SU-DHL-6 (cell line): Measurements from ENCODE around the gene CPNE4.

Experiments
- H2AFZ ChIP-seq: fragments of 200-600 bp; sonication (generic); 2 replicates; pipeline ENCODE4 v1.6.1; 2014; ENCODE audit warnings: low read depth, mild to moderate bottlenecking, moderate library complexity, mixed read lengths, antibody characterized with exemption, low read length; ENCODE audit not compliant: severe bottlenecking
- H3F3A ChIP-seq: fragments of 200-600 bp; shearing (Covaris generic); 2 replicates; pipeline ENCODE4 v1.6.0; 2016; ENCODE audit warnings: antibody characterized with exemption, mild to moderate bottlenecking; ENCODE audit not compliant: insufficient read depth
- H3K27ac ChIP-seq: fragments of 200-600 bp; sonication (generic); 2 replicates; pipeline ENCODE4 v1.5.1; 2016; ENCODE audit warnings: low read depth, mild to moderate bottlenecking, low read length, moderate library complexity, mixed read lengths
- H3K27me3 ChIP-seq: fragments of 200-600 bp; sonication (generic), shearing (Covaris generic); 2 replicates; pipeline ENCODE4 v1.6.0; 2014; ENCODE audit warnings: mild to moderate bottlenecking, low read length
- H3K36me3 ChIP-seq: fragments of 200-600 bp; sonication (generic); 2 replicates; pipeline ENCODE4 v1.6.1; 2014; ENCODE audit warnings: mild to moderate bottlenecking, low read length, mixed read lengths
- H3K4me2 ChIP-seq: fragments of 300-600, 200-600 bp; shearing (Covaris generic), sonication (generic); 2 replicates; pipeline ENCODE4 v1.6.0; 2014; ENCODE audit warnings: low read length, low read depth, mild to moderate bottlenecking; ENCODE audit not compliant: poor library complexity, severe bottlenecking
- H3K4me3 ChIP-seq: fragments of 200-600 bp; sonication (generic); 2 replicates; pipeline ENCODE4 v1.5.1; 2014; ENCODE audit warnings: antibody characterized with exemption, low read length, mild to moderate bottlenecking, mixed read lengths; ENCODE audit not compliant: insufficient read depth, poor library complexity, severe bottlenecking
- H3K79me2 ChIP-seq: fragments of 200-600 bp; sonication (generic); 2 replicates; pipeline ENCODE4 v1.6.1; 2014; ENCODE audit warnings: mild to moderate bottlenecking, low read length, moderate library complexity; ENCODE audit not compliant: insufficient read depth
- H3K9ac ChIP-seq: fragments of 200-600 bp; sonication (generic); 2 replicates; pipeline ENCODE4 v1.7.0; 2014; ENCODE audit warnings: mild to moderate bottlenecking, low read length
- H3K9me2 ChIP-seq: fragments of 200-600 bp; sonication (generic); replicated peaks from 2 replicates; pipeline ENCODE4 v1.6.1; 2014; ENCODE audit warnings: low read length; ENCODE audit not compliant: insufficient read depth
- H3K9me3 ChIP-seq: fragments of 200-600 bp; sonication (generic); 2 replicates; pipeline ENCODE4 v1.6.1; 2014; ENCODE audit warnings: low read length, mixed read lengths; ENCODE audit not compliant: insufficient read depth
- H4K20me1 ChIP-seq: fragments of 200-600 bp; sonication (generic); 2 replicates; pipeline ENCODE4 v1.6.1; 2014; ENCODE audit warnings: low read depth, mild to moderate bottlenecking, antibody characterized with exemption, low read length, moderate library complexity, mixed read lengths
- EZH2phosphoT487 ChIP-seq: fragments of 200-600 bp; sonication (generic), shearing (Covaris generic); conservative IDR thresholded peaks from 2 replicates; pipeline ENCODE4 v1.6.1; 2018; ENCODE audit warnings: mild to moderate bottlenecking, antibody characterized with exemption, low read length, moderate library complexity, mixed read lengths
- TF ChIP-seq, protein P1 (sequence below): fragments of 200-600 bp; sonication (generic); IDR thresholded peaks from one replicate; pipeline ENCODE4 v1.5.1; 2017; ENCODE audit warnings: antibody characterized with exemption, mild to moderate bottlenecking, low read length, moderate library complexity; ENCODE audit not compliant: insufficient read depth, poor library complexity, severe bottlenecking

Gene CPNE4

DNA sequence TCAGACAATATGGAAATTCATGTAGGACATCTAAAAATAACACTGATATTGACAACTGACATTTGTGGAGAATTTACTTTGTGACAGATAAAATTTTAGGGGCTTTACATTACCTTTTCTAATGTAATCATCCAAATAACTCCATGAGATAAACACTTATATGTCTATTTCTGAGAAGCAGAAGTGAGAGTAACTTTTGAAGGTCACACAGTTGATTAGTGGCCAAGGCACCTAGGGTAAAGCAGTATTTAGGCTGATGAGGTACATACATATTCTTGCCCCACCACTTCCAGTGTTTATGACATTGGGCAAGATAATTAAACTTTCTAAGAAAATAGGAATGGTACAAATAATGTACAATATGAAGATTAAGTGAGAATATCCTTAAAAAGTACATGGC, 248.4 kb downstream of the CPNE4 start:
- Histone ChIP-seq H3F3A (no peaks in the 10 kb centered on the region), H3K9me2 (no peaks in the 10 kb centered on the region)

DNA sequence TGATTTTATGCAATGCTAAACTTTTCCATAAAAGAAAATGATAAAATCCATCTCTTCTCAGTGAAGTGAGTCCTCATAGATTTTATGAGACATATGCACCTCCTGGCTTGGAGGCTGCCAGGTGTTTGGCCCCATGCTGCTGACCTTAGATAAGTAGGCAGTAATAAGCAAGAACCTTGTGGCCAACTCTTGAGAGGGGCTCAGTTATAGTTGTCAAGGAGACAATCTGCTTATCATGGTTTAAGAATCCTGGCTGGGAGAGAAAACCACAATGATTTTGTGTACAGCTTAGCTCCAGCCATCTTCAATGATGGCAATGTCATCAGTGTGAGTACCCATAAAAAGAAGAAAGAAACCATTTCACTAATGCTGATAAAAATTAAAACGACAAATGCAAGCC, 252.1 kb downstream of the CPNE4 start:
- H3F3A ChIP-seq: no peaks in the 10 kb centered on the region
- no peak overlapping the region for H2AFZ ChIP-seq
- H3K79me2 ChIP-seq: no peaks in the 10 kb centered on the region
- H3K27ac ChIP-seq: no peak overlapping the region
- no peaks in the 10 kb centered on the region for H3K27me3 ChIP-seq
- H3K4me2 ChIP-seq: no peak overlapping the region
- H3K9me2 ChIP-seq: no peaks in the 10 kb centered on the region
- no peaks in the 10 kb centered on the region for H4K20me1 ChIP-seq
- no peaks in the 10 kb centered on the region for H3K36me3 ChIP-seq
- TF ChIP-seq EZH2phosphoT487: no peak
- TF ChIP-seq, protein P1, sequence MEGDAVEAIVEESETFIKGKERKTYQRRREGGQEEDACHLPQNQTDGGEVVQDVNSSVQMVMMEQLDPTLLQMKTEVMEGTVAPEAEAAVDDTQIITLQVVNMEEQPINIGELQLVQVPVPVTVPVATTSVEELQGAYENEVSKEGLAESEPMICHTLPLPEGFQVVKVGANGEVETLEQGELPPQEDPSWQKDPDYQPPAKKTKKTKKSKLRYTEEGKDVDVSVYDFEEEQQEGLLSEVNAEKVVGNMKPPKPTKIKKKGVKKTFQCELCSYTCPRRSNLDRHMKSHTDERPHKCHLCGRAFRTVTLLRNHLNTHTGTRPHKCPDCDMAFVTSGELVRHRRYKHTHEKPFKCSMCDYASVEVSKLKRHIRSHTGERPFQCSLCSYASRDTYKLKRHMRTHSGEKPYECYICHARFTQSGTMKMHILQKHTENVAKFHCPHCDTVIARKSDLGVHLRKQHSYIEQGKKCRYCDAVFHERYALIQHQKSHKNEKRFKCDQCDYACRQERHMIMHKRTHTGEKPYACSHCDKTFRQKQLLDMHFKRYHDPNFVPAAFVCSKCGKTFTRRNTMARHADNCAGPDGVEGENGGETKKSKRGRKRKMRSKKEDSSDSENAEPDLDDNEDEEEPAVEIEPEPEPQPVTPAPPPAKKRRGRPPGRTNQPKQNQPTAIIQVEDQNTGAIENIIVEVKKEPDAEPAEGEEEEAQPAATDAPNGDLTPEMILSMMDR: no peak
- H3K9ac ChIP-seq: no peak overlapping the region
- H3K9me3 ChIP-seq: no peaks in the 10 kb centered on the region
- H3K4me3 ChIP-seq: no peak overlapping the region

More for the DNA sequence above, 248.4 kb downstream of the CPNE4 start:
- H4K20me1 ChIP-seq: no peaks in the 10 kb centered on the region
- H3K4me3 ChIP-seq: no peak overlapping the region
- no peaks in the 10 kb centered on the region for H3K79me2 ChIP-seq
- H3K27ac ChIP-seq: no peak overlapping the region
- no peak overlapping the region for H2AFZ ChIP-seq
- no peak overlapping the region for H3K4me2 ChIP-seq
- H3K36me3 ChIP-seq: no peaks in the 10 kb centered on the region
- H3K9me3 ChIP-seq: no peaks in the 10 kb centered on the region
- H3K9ac ChIP-seq: no peak overlapping the region
- TF ChIP-seq, protein P1: no peak
- no peaks in the 10 kb centered on the region for H3K27me3 ChIP-seq

- no peaks in the 10 kb centered on the region for H4K20me1 ChIP-seq
These were observed 256.3 kb downstream of the CPNE4 start for GRCh38 chr3:131778526-131778925.

More at GRCh38 chr3:131778526-131778925, 256.3 kb downstream of the CPNE4 start:
- H3K79me2 ChIP-seq: no peaks in the 10 kb centered on the region
- H3K27me3 ChIP-seq: no peaks in the 10 kb centered on the region
- no peaks in the 10 kb centered on the region for H3K9me3 ChIP-seq
- H3K36me3 ChIP-seq: no peaks in the 10 kb centered on the region
- H3K9ac ChIP-seq: no peak overlapping the region
- H3K27ac ChIP-seq: no peak overlapping the region
- no peaks in the 10 kb centered on the region for H3F3A ChIP-seq
- no peaks in the 10 kb centered on the region for H3K9me2 ChIP-seq
- no peak overlapping the region for H3K4me2 ChIP-seq
- TF ChIP-seq, protein P1: no peak
- no peak for TF ChIP-seq EZH2phosphoT487
- no peak overlapping the region for H3K4me3 ChIP-seq
- H2AFZ ChIP-seq: no peak overlapping the region
